HG03469 (cell line): ENCODE measurements around the gene SNAPC2.
"Not testable (repeated sequence)": the region's sequence is repeated elsewhere in the genome, so short reads cannot be mapped to it uniquely, and the experiment has no call there.

ENCODE experiments used
- ATAC-seq: cut with Tn5 transposase; IDR thresholded peaks from one replicate; pipeline ENCODE4 v1.9.1; 2021; ENCODE audit warnings: mild to moderate bottlenecking, moderate library complexity, moderate number of reproducible peaks; ENCODE audit not compliant: unreplicated experiment

The SNAPC2 gene

GRCh38 chr19:7931221-7932061 lies 11.3 kb downstream of the SNAPC2 start:
- no peak for ATAC-seq

GRCh38 chr19:7932276-7932929 lies 12.3 kb downstream of the SNAPC2 start:
- no peak for ATAC-seq

GRCh38 chr19:7932930-7933300 lies 12.8 kb downstream of the SNAPC2 start:
- ATAC-seq: no peak

GRCh38 chr19:7933411-7933810 lies 13.3 kb downstream of the SNAPC2 start:
- ATAC-seq: no peak

- ATAC-seq: no peak
Observed at GRCh38 chr19:7933828-7934725, 13.9 kb downstream of the SNAPC2 start.

GRCh38 chr19:7934766-7935165 lies 14.6 kb downstream of the SNAPC2 start:
- no peak for ATAC-seq

- no peak for ATAC-seq
Observed at GRCh38 chr19:7940841-7941240, 20.7 kb downstream of the SNAPC2 start.

GRCh38 chr19:7941895-7942596 lies 21.9 kb downstream of the SNAPC2 start:
- no peak for ATAC-seq

GRCh38 chr19:7942981-7943443 lies 22.9 kb downstream of the SNAPC2 start:
- ATAC-seq: no peak

- ATAC-seq: peak; percentile 83
Observed at GRCh38 chr19:7943444-7944176, 23.5 kb downstream of the SNAPC2 start, which contains the start of gene TIMM44. TSS of gene TIMM44 (minus strand) at chr19:7943666. CDS start at chr19:7943651, 15 bp downstream.

GRCh38 chr19:7944177-7944761 lies 24.1 kb downstream of the SNAPC2 start:
- peak; percentile 7 for ATAC-seq

- ATAC-seq: no peak
Observed at GRCh38 chr19:7947939-7948338, 27.8 kb downstream of the SNAPC2 start.

GRCh38 chr19:7953060-7953459 lies 32.9 kb downstream of the SNAPC2 start:
- ATAC-seq: no peak

- no peak for ATAC-seq
Observed at GRCh38 chr19:7953576-7953975, 33.4 kb downstream of the SNAPC2 start.

GRCh38 chr19:7955696-7956095 lies 35.6 kb downstream of the SNAPC2 start:
- no peak for ATAC-seq

- ATAC-seq: no peak
Observed at GRCh38 chr19:7959211-7959610, 39.1 kb downstream of the SNAPC2 start.

- not testable (repeated sequence) for ATAC-seq
Observed at GRCh38 chr19:7961082-7961481, 40.9 kb downstream of the SNAPC2 start.

GRCh38 chr19:7961920-7962626 lies 41.9 kb downstream of the SNAPC2 start:
- ATAC-seq: no peak
